Ramos (cell line): ENCODE data around the gene TOM1L2.

ENCODE experiments used
- in situ Hi-C: fragments of 300-500 bp; cut with MboI; formaldehyde crosslinking; loops from one replicate; pipeline ENCODE4 v1.14.3; 2022; ENCODE audit warnings: low sequenced_read_pairs; ENCODE audit not compliant: unreplicated experiment

Gene TOM1L2

GRCh38 chr17:17859909-17860765 is 112.1 kb downstream of the TOM1L2 start:
- in situ Hi-C loops: loop anchor here (5.0 kb wide), 2 partner anchors 48 to 183 kb away; no protein-coding TSS in a partner anchor

DNA sequence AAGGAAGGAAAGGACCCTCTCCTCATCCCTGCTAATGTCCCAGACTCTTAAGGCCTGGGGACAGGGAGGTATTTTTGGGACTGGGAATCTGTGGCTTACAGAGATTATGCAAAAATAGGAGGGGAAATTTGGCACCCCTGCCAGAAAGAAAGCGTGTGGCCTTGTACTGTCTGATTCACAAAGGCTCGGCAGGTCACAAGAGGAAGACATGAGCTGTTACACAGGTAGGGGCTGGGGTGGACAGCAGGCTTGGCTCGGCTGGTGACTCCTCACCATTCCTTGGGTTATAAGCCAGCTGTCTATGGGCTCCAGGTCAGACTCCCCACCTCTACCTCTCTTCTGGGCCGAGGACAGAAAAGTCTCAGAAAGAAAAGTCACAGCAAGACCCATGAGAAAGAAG is 114.7 kb downstream of the TOM1L2 start:
- in situ Hi-C loops: no loop called here

GRCh38 chr17:17856386-17856785 is 115.8 kb downstream of the TOM1L2 start:
- in situ Hi-C loops: no loop called here

DNA sequence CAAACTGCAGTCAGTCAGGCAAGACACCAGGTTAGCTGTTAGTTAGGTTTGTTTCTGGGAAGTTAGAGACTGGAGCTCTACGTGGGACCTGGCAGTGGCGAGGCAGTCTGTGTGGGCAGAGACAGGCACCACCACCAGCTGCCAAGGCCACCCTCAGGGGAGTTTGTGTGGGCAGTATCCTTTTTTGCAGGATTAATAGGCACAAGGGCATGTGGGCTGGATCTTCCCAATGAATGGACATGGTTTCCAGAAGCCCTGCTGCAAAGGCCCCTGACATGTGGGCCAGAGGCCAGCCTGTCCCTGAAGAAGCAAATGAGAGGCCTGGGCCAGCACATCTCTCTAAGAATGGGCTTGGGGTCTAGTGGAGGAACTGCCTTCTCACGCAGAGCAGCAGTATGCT is 116.2 kb downstream of the TOM1L2 start:
- in situ Hi-C loops: no loop called here

DNA sequence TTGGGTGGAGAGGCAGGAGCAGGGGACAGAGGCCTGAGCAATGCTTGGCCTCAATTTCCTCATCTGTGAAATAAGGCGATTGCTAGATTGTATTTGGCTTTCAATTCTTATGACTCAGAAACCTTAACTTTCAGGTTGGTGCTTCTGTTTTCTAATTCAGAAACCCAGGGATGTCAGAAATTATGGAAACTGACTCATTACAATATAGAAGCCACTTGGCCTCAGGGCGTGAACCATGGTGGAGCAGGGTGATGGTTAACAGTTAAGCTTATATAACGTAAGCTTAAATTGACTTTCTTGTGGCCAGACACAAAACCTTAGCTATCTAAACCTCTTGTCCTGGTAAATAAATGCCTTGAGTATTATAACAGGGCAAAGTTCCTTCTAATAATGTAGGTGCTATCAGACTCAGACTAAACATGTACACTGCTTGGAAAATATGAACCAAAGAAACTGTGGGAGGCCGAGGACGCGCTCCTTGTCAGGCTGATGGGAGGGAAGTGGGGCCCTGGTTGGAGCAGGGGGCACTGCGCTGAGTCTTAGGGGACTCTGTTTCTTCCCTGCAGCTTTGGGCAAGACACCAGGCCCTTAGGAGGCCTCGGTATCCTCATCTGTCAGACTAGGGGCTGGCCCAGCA is 118.3 kb downstream of the TOM1L2 start:
- in situ Hi-C loops: no loop called here

DNA sequence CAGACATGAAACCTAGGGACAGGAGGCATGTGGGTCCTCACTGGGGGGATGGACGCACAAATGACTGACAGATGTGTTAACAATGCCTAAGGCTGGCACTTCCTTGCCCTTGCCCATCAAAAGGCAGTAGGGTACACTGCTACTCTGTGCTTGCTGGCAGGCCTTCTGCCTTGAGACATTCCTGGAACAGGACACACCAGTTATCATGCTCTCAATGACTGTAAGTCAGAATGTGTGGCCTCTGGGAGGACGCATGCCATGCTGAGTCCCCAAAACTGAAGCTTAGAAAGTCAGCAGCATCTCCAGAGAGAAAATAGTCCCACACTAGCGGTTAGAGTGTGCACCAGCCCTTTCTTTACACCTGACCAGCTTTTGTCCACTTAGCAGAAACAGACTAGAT is 119.3 kb downstream of the TOM1L2 start:
- in situ Hi-C loops: no loop called here

- in situ Hi-C loops: no loop called here
These were observed 120.8 kb downstream of the TOM1L2 start for GRCh38 chr17:17851103-17852002.

- in situ Hi-C loops: no loop called here
These were observed 122.3 kb downstream of the TOM1L2 start for GRCh38 chr17:17849845-17850373.

- in situ Hi-C loops: no loop called here
These were observed 122.9 kb downstream of the TOM1L2 start for GRCh38 chr17:17849147-17849820.

- in situ Hi-C loops: no loop called here
These were observed 123.7 kb downstream of the TOM1L2 start for GRCh38 chr17:17848311-17849082.

- in situ Hi-C loops: no loop called here
These were observed 124.5 kb downstream of the TOM1L2 start for GRCh38 chr17:17847726-17848125.

DNA sequence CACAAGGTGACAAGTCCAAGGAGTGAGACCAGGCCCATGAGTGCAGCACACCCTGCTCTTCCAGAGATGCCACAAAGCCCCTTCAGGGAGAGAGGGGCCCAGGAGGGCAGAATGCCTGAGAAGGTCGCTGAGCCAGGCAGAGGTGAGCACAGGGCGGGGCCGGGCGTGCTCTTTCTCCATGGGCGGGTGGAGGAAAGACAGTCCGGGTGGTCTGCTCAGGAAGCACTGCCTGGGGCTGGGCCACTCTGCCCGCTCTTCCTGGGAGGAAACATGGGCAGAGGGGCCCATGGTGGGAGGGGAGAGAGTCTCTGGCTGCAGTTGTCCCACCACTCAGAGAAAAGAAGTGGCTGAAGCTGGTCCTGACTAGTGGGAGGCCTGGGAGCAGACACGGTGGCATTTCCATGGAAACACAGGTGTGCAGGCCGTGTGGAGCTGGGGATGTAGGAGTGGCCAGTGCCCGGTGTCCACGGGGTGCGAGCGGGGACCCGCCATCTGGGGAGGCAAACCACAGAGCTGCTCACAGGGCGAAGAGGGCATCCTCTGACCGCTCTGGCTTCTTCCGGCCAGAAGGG is 125.0 kb downstream of the TOM1L2 start:
- in situ Hi-C loops: no loop called here

DNA sequence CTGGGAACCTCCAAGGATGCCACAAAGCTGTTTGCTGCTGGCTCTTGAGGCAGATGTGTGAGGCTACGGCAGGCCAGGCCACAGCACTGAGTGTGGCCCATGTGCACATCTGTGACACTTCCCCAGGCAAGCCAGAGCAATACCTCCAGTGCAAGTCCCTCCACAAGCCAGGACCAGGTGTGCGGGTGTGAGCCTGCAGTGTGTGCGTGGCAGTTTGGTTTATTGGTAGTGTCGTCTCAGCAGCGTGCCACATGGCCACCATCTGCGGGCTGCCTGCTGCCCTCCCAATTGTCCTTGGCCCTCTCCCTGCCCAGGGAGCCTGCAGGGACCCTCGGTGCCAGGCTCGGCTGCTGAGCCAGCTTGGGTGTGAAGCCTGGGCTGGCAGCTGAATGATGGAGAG is 125.6 kb downstream of the TOM1L2 start:
- in situ Hi-C loops: no loop called here

GRCh38 chr17:17846003-17846402 is 126.2 kb downstream of the TOM1L2 start:
- in situ Hi-C loops: no loop called here

DNA sequence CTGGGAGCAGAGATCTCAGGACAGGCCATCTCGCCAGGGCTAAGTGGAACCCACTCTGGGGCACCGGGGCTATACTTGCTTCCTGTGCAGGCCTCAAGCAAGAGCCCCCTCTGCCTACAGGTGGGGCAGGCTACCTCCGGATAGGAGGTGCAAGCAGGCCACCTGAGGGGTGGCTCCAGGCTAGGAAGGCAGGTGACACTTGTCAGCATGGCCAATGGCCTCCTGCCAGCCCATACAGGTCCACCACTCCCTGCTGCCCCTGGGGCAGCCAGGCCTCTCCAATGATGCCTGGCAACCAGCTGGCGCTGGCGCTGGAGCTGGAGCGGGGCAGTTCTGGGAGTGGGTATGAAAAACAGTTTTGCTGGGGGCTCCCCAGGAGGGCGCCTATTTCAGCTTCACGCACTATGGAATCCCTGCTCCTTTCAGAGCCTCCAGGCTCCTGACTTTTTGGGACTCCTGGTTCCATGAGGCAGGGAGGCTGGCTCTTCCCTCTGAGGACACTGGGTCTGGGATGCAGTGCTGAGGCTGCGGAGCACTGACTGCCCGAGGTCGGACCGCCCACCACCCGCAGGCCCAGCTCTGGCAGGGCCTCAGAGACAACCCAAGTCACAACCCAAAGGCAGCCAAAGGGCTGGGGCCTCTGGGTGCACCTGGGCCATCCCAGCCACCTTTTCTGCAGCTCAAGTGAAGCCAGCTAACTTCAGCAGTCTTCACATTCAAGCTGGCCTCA is 127.0 kb downstream of the TOM1L2 start:
- in situ Hi-C loops: no loop called here

DNA sequence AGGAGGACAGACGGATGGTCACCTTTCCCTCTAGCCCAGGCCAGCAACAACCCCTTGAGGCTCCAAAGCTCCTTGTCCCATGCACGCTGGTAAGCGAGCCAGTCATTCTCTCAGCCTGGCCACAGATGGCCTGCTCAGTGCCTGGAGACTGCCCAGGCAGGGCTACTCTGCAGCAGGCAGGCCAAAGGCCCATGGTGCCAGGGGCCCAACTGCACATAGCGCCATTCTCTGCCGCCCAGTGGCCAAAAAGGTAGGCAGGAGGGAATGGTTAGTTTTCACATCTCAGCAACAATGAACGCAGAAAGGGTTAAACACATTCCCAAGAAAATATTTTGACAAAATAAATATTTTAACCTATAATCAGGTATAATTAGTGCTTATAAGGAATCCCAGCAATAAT is 127.7 kb downstream of the TOM1L2 start:
- in situ Hi-C loops: no loop called here

GRCh38 chr17:17844079-17844478 is 128.1 kb downstream of the TOM1L2 start:
- in situ Hi-C loops: no loop called here

DNA sequence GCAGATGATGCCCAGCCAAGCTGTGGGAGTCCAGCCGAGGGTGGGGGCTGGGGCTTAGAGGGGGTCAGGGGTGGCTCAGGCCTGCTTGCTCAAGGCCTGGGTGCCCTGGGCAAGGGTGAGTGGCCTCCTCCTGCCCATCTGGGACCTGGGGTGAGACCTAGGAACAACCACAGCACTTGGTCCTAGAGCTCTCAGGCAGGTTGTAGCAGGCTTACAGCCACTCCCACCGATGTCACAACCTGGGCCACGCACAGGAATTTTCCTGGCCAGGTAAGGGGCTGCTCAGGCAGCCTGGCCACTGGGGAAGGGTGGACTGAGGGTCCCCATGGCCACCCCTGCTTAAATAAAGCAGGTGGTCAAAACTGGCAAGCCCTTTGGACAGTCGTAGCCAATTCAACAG is 129.1 kb downstream of the TOM1L2 start:
- in situ Hi-C loops: no loop called here
